GM12874 (cell line): ENCODE measurements around the gene MICU2.

ENCODE experiments used
- CTCF ChIP-seq: IDR thresholded peaks from 2 replicates; pipeline ENCODE4 v1.5.1; 2011; ENCODE audit warnings: low read depth, mild to moderate bottlenecking, control low read depth, low read length, moderate library complexity; ENCODE audit not compliant: insufficient read depth

The MICU2 gene

GRCh38 chr13:21603531-21604448 is at the start of gene MICU2:
MICU2 (minus strand) TSS chr13:21604170; CDS start chr13:21604148, 22 bp downstream.
- TF ChIP-seq CTCF, result no peak

GRCh38 chr13:21641629-21642028 is 37.7 kb upstream of the MICU2 start:
- no peak for TF ChIP-seq CTCF

DNA sequence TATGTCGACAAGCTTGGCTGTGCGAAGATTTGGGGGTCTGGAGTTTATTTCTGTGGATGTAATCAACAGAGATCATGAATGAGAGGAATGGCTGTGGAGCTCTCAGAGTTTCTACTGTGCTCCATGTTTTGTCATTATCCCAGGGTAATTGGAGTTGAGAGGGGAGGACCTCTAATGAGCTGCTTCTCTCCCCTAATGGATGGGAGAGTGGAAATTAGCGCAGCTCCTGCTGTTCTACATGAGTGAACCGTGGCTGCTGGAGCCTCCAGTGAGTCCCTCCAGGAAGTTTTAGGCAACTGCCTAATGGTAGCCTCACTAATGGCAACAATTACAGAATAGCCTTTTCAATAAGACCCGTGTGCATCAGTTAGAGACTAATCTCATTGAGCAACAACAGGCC is 35.6 kb upstream of the MICU2 start:
- no peak for TF ChIP-seq CTCF

- peak; percentile 25; the same call in 1 of the 2 replicates for TF ChIP-seq CTCF
Measured at GRCh38 chr13:21638319-21639282, 34.6 kb upstream of the MICU2 start.

DNA sequence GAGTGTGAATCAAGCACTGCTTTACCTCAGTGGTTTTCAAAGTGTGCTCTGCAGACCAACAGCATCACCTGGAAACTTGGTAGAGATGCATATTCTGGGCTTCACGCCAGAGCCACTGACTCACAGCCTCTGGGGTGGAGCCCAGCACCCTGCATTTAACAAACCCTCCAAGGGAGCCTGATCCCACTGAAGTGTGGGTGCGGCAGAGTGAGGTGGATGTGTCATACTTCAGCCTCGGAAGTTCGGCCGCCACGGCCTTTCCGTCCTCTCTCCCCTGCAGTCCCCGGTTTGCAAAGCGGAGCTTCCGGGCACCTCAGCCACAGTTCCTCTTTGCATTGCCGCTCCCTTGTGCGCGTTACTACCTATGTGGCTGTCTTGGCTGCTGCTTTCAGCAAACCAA is 33.3 kb upstream of the MICU2 start:
- TF ChIP-seq CTCF, result no peak

- no peak for TF ChIP-seq CTCF
Measured at GRCh38 chr13:21636656-21637055, 32.7 kb upstream of the MICU2 start.

DNA sequence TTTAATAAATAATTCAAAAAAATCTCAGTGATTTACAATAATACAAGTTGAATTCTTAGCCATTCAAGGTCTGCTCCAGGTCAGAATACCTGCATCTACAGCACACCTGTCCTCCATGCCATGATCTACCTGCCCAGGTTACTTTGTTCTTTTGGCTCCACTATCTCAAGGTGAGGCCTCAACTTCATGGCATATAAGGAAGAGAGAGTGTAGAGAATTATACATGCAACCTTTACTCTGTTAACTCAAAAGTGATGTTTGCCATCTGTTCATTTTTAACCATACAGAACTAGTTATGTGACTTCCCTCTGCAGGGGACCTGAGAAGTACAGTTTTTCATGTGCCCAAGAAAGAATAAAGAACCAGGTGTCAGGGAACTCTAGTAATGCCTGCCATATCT is 28.2 kb upstream of the MICU2 start:
- TF ChIP-seq CTCF, result no peak
